SK-N-SH (cell line): ENCODE measurements around the gene SSPN. TPM values are rescaled to one million over a fixed set of nuclear protein-coding genes. Genes with fewer than 3 reads are reported as not detected.

Source experiments
- CTCF ChIA-PET: fragments of 300-600, 350-600 bp; formaldehyde crosslinking; extraction: SDS; loops from one replicate; lab custom pipeline; 2021; lab: Yijun Ruan, JAX
- POLR2A ChIA-PET: fragments of 350-600 bp; sonication (Branson Sonifier 250); formaldehyde crosslinking; extraction: SDS; loops from one replicate; lab custom pipeline; 2020; ENCODE audit warnings: antibody characterized with exemption, inconsistent platforms; lab: Yijun Ruan, JAX
- DNase-seq: peaks from one replicate; pipeline ENCODE4 v3.0.0; 2012
- H2AFZ ChIP-seq: fragments of 200-600 bp; sonication (generic); 2 replicates; pipeline ENCODE4 v1.8.1; 2016; ENCODE audit warnings: antibody characterized with exemption, mild to moderate bottlenecking, low read depth
- H3F3A ChIP-seq: fragments of 200-600 bp; sonication (generic); replicated peaks from 2 replicates; pipeline ENCODE3; 2016; ENCODE audit warnings: antibody characterized with exemption, mild to moderate bottlenecking; ENCODE audit not compliant: insufficient read depth
- H3K27ac ChIP-seq, 2 experiments: fragments of 200-500 bp in 1 of 2; fragments of 200-600 bp in 1 of 2; sonication (Bioruptor generic) in 1 of 2; sonication (generic), shearing (Covaris generic) in 1 of 2; 2 replicates each; pipeline versions ENCODE4 v1.5.1 to v1.6.1; 2014 to 2016; ENCODE audit warnings: low read depth in 2 of 2, inconsistent platforms in 1 of 2, low read length in 1 of 2, mild to moderate bottlenecking in 1 of 2, mixed read lengths in 1 of 2
- H3K27me3 ChIP-seq: fragments of 200-600 bp; sonication (generic), shearing (Covaris generic); 2 replicates; pipeline ENCODE4 v1.6.1; 2016; ENCODE audit warnings: mixed run types; ENCODE audit not compliant: insufficient read depth
- H3K36me3 ChIP-seq, 2 experiments: fragments of 200-500 bp in 1 of 2; fragments of 200-600 bp in 1 of 2; sonication (Bioruptor generic) in 1 of 2; sonication (generic) in 1 of 2; replicated peaks in 1 of 2; 2 replicates each; pipeline versions ENCODE3 to v1.5.1; 2014 to 2016; ENCODE audit warnings: low read length in 1 of 2, mild to moderate bottlenecking in 1 of 2; ENCODE audit not compliant: insufficient read depth in 2 of 2, control insufficient read depth in 1 of 2
- H3K4me1 ChIP-seq, 2 experiments: fragments of 200-500 bp in 1 of 2; fragments of 200-600 bp in 1 of 2; sonication (Bioruptor generic) in 1 of 2; sonication (generic), shearing (Covaris generic) in 1 of 2; 2 replicates each; pipeline versions ENCODE4 v1.5.1 to v1.6.1; 2014 to 2016; ENCODE audit warnings: low read depth in 1 of 2, low read length in 1 of 2, mixed run types in 1 of 2; ENCODE audit not compliant: insufficient read depth in 2 of 2, control insufficient read depth in 1 of 2
- H3K4me2 ChIP-seq: fragments of 200-600 bp; sonication (generic), shearing (Covaris generic); 2 replicates; pipeline ENCODE4 v1.6.1; 2017; ENCODE audit warnings: mixed run types
- H3K4me3 ChIP-seq, 2 experiments: fragments of 200-500 bp in 1 of 2; fragments of 200-600 bp in 1 of 2; sonication (Bioruptor generic) in 1 of 2; sonication (generic), shearing (Covaris generic) in 1 of 2; 2 replicates each; pipeline versions ENCODE4 v1.5.1 to v1.8.1; 2014 to 2016; ENCODE audit warnings: low read depth in 2 of 2, inconsistent platforms in 1 of 2, low read length in 1 of 2, mild to moderate bottlenecking in 1 of 2, mixed read lengths in 1 of 2, moderate library complexity in 1 of 2
- H3K79me2 ChIP-seq: fragments of 200-600 bp; sonication (generic); 2 replicates; pipeline ENCODE4 v1.8.1; 2017; ENCODE audit warnings: mild to moderate bottlenecking; ENCODE audit not compliant: insufficient read depth
- H3K9ac ChIP-seq: fragments of 200-600 bp; sonication (generic); 2 replicates; pipeline ENCODE4 v1.6.1; 2017; ENCODE audit warnings: mixed run types
- H3K9me2 ChIP-seq: fragments of 200-600 bp; sonication (generic); 2 replicates; pipeline ENCODE4 v1.6.1; 2017; ENCODE audit warnings: mixed run types
- H3K9me3 ChIP-seq: fragments of 200-600 bp; sonication (generic); 2 replicates; pipeline ENCODE4 v1.6.1; 2017; ENCODE audit warnings: mixed run types, mild to moderate bottlenecking, moderate library complexity
- H4K20me1 ChIP-seq: fragments of 200-600 bp; sonication (generic); 2 replicates; pipeline ENCODE4 v1.6.1; 2017; ENCODE audit warnings: mild to moderate bottlenecking, mixed run types; ENCODE audit not compliant: insufficient read depth
- CTCF ChIP-seq: fragments of 200-600 bp; sonication (generic); IDR thresholded peaks from 2 replicates; pipeline ENCODE4 v1.6.1; 2017; ENCODE audit warnings: antibody characterized with exemption, mild to moderate bottlenecking, moderate library complexity
- ELF1 ChIP-seq: IDR thresholded peaks from 2 replicates; pipeline ENCODE4 v1.4.0; 2012
- EP300 ChIP-seq, 2 experiments: IDR thresholded peaks; 2 replicates each; pipeline versions ENCODE4 v1.4.0 to v1.6.1; 2012; ENCODE audit warnings: borderline replicate concordance in 1 of 2, low read depth in 1 of 2, low read length in 1 of 2
- FOXJ3 ChIP-seq: sonication (generic); formaldehyde crosslinking; IDR thresholded peaks from 2 replicates; pipeline ENCODE4 v1.5.1; 2020; ENCODE audit warnings: mild to moderate bottlenecking, missing genetic modification reagents
- FOXM1 ChIP-seq: IDR thresholded peaks from 2 replicates; pipeline ENCODE4 v1.4.0; 2012; ENCODE audit warnings: low read depth, mild to moderate bottlenecking
- GATA2 ChIP-seq: sonication (generic); formaldehyde crosslinking; IDR thresholded peaks from 2 replicates; pipeline ENCODE4 v1.5.0; 2020; ENCODE audit warnings: mild to moderate bottlenecking, missing genetic modification reagents
- JUND ChIP-seq: IDR thresholded peaks from 2 replicates; pipeline ENCODE4 v1.4.0; 2012
- MXI1 ChIP-seq: IDR thresholded peaks from 2 replicates; pipeline ENCODE4 v1.6.1; 2012; ENCODE audit warnings: mild to moderate bottlenecking, low read depth, low read length, improper control_type of control experiment
- NFIC ChIP-seq: IDR thresholded peaks from 2 replicates; pipeline ENCODE4 v1.4.0; 2012; ENCODE audit warnings: borderline replicate concordance
- NRF1 ChIP-seq: IDR thresholded peaks from 2 replicates; pipeline ENCODE4 v1.6.1; 2012; ENCODE audit warnings: low read depth, mild to moderate bottlenecking, low read length
- PBX3 ChIP-seq: IDR thresholded peaks from 2 replicates; pipeline ENCODE4; 2012
- POLR2AphosphoS5 ChIP-seq: IDR thresholded peaks from 2 replicates; pipeline ENCODE4 v1.6.1; 2012; ENCODE audit warnings: low read depth, low read length
- RAD21 ChIP-seq: IDR thresholded peaks from 2 replicates; pipeline ENCODE4 v1.6.1; 2012; ENCODE audit warnings: mild to moderate bottlenecking, low read length
- RFX5 ChIP-seq: IDR thresholded peaks from 2 replicates; pipeline ENCODE4 v1.6.1; 2012; ENCODE audit warnings: mild to moderate bottlenecking, improper control_type of control experiment, low read length
- RXRA ChIP-seq: IDR thresholded peaks from 2 replicates; pipeline ENCODE4 v1.4.0; 2012; ENCODE audit warnings: low read depth, mild to moderate bottlenecking, borderline replicate concordance
- SIN3A ChIP-seq: IDR thresholded peaks from 2 replicates; pipeline ENCODE4 v1.6.1; 2012; ENCODE audit warnings: low read depth, mild to moderate bottlenecking, low read length, moderate library complexity, borderline replicate concordance
- SMC3 ChIP-seq: IDR thresholded peaks from 2 replicates; pipeline ENCODE4 v1.6.1; 2012; ENCODE audit warnings: low read depth, low read length, improper control_type of control experiment
- TAF1 ChIP-seq: IDR thresholded peaks from 2 replicates; pipeline ENCODE4 v1.6.1; 2012; ENCODE audit warnings: low read depth, mild to moderate bottlenecking, low read length, moderate library complexity, borderline replicate concordance
- TCF12 ChIP-seq: IDR thresholded peaks from 2 replicates; pipeline ENCODE4 v1.4.0; 2012
- USF2 ChIP-seq: fragments of 150-350 bp; IDR thresholded peaks from 2 replicates; pipeline ENCODE4 v1.6.1; 2017; ENCODE audit warnings: antibody characterized with exemption, low read length, low read depth, borderline replicate concordance
- WGBS: methylation state at CpG from one replicate; pipeline ENCODE4 v1.1.6; 2017; ENCODE audit warnings: low lambda C conversion rate; 5-methylcytosine and 5-hydroxymethylcytosine counted together
- polyA plus RNA-seq, 3 experiments: library from polyadenylated mRNA; depleted of rRNA; stranded (reverse); fragments of >200 nt; gene quantifications; 2 replicates each; pipeline ENCODE4 v1.2.3, GENCODE V29; 2012

The SSPN gene
- polyA plus RNA-seq, 1 of the 3 experiments (the other 2 are of a cell fraction): 5.9 TPM

- H4K20me1 ChIP-seq: no peaks in the 10 kb centered on the region
- no peak overlapping the region for H3K27ac ChIP-seq
- H3K9me3 ChIP-seq: no peaks in the 10 kb centered on the region
- H3K27me3 ChIP-seq: no peaks in the 10 kb centered on the region
- H3F3A ChIP-seq: no peaks in the 10 kb centered on the region
- H3K4me3 ChIP-seq: no peak overlapping the region
- ChIA-PET CTCF (no interaction called here), POLR2A (no interaction called here)
- no peak overlapping the region for H3K9ac ChIP-seq
- no peaks in the 10 kb centered on the region for H3K36me3 ChIP-seq
- 62% methylated on average over 4 of the region's 4 CpGs for WGBS
- H3K9me2 ChIP-seq: no peaks in the 10 kb centered on the region
- H3K4me2 ChIP-seq: no peak overlapping the region
- no peak overlapping the region for H2AFZ ChIP-seq
- H3K4me1 ChIP-seq: no peaks in the 10 kb centered on the region
- H3K79me2 ChIP-seq: no peaks in the 10 kb centered on the region
- TF ChIP-seq RFX5 (no peak), NRF1 (no peak), TAF1 (no peak), GATA2 (CRISPR knock-in tag) (no peak), RAD21 (no peak), SIN3A (no peak), JUND (no peak), PBX3 (no peak), CTCF (no peak), NFIC (no peak), ELF1 (no peak), RXRA (no peak), EP300 (IDR thresholded peaks at IDR 0.05; ENCODE audit: borderline replicate concordance in 1 of 2, low read depth in 1 of 2, low read length in 1 of 2) (no peak)
- DNase-seq: no peak
These were observed 87.1 kb downstream of the SSPN start for GRCh38 chr12:26282339-26282940.

GRCh38 chr12:26283046-26283445 lies 87.7 kb downstream of the SSPN start:
- Histone ChIP-seq H3K27me3 (no peaks in the 10 kb centered on the region), H2AFZ (no peak overlapping the region), H3K79me2 (no peaks in the 10 kb centered on the region), H3K9me2 (no peaks in the 10 kb centered on the region), H3K27ac (no peak overlapping the region), H3F3A (no peaks in the 10 kb centered on the region), H3K9ac (no peak overlapping the region), H3K36me3 (no peaks in the 10 kb centered on the region), H3K4me1 (peaks cover 0 to 6% of the 10 kb centered on the region in 2 experiments; a peak in 1 of 4 replicates), H3K4me3 (no peak overlapping the region), H3K4me2 (no peak overlapping the region), H4K20me1 (no peaks in the 10 kb centered on the region), H3K9me3 (no peaks in the 10 kb centered on the region)
- TF ChIP-seq MXI1 (no peak), FOXJ3 (CRISPR knock-in tag) (no peak), NFIC (no peak), TCF12 (no peak), SMC3 (no peak), USF2 (no peak), RAD21 (no peak), ELF1 (no peak), PBX3 (no peak), TAF1 (no peak), NRF1 (no peak), FOXM1 (no peak), POLR2AphosphoS5 (no peak)
- no peak for DNase-seq
- POLR2A ChIA-PET: no interaction called here
- CTCF ChIA-PET: no interaction called here
- WGBS: 6% methylated on average over 1 of the region's 1 CpG
